GM23338 (cell line): ENCODE measurements around the gene RABGAP1L. TPM values are rescaled to one million over a fixed set of nuclear protein-coding genes. Genes with fewer than 3 reads are reported as not detected.

ENCODE experiments used
- ATAC-seq: fragments of 200-7000 bp; cut with Tn5 transposase; 3 replicates; pipeline ENCODE4 v1.9.1; 2020
- DNase-seq: peaks from one replicate; pipeline ENCODE4 v3.0.0-alpha.2; 2015; ENCODE audit warnings: low spot score
- H2AFZ ChIP-seq: fragments of 200-600 bp; sonication (generic); 2 replicates; pipeline ENCODE4 v1.8.0; 2016; ENCODE audit warnings: antibody characterized with exemption, mild to moderate bottlenecking, moderate library complexity
- H3F3A ChIP-seq: fragments of 200-600 bp; sonication (generic); replicated peaks from 2 replicates; pipeline ENCODE4 v1.8.0; 2017; ENCODE audit warnings: antibody characterized with exemption, mixed run types, low read depth
- H3K27ac ChIP-seq: fragments of 200-600 bp; sonication (generic); 2 replicates; pipeline ENCODE4 v1.6.1; 2016; ENCODE audit warnings: low read depth
- H3K27me3 ChIP-seq: fragments of 200-600 bp; sonication (generic); 2 replicates; pipeline ENCODE4 v1.8.0; 2016; ENCODE audit warnings: mild to moderate bottlenecking, mixed run types, moderate library complexity; ENCODE audit not compliant: insufficient read depth
- H3K36me3 ChIP-seq: fragments of 200-600 bp; sonication (generic); 2 replicates; pipeline ENCODE4 v1.8.0; 2016; ENCODE audit warnings: mild to moderate bottlenecking; ENCODE audit not compliant: insufficient read depth
- H3K4me1 ChIP-seq: fragments of 200-600 bp; sonication (generic); 2 replicates; pipeline ENCODE4 v1.8.0; 2016; ENCODE audit warnings: mild to moderate bottlenecking, moderate library complexity; ENCODE audit not compliant: insufficient read depth
- H3K4me2 ChIP-seq: fragments of 200-600 bp; sonication (generic); 2 replicates; pipeline ENCODE4 v1.7.1; 2017; ENCODE audit warnings: mixed run types
- H3K4me3 ChIP-seq: fragments of 200-600 bp; sonication (generic); 2 replicates; pipeline ENCODE4 v1.6.1; 2016; ENCODE audit warnings: mixed run types
- H3K79me2 ChIP-seq: fragments of 200-600 bp; sonication (generic); replicated peaks from 2 replicates; pipeline ENCODE4 v1.8.0; 2017; ENCODE audit warnings: mild to moderate bottlenecking; ENCODE audit not compliant: insufficient read depth
- H3K9me2 ChIP-seq: fragments of 200-600 bp; sonication (generic); 2 replicates; pipeline ENCODE4 v1.8.0; 2017; ENCODE audit not compliant: insufficient read depth
- H4K20me1 ChIP-seq: fragments of 200-600 bp; sonication (generic); replicated peaks from 2 replicates; pipeline ENCODE4 v1.8.0; 2017; ENCODE audit warnings: mild to moderate bottlenecking; ENCODE audit not compliant: insufficient read depth
- H3K27ac Mint-ChIP-seq: 2 replicates; pipeline ENCODE4 v1.8.0; 2020; ENCODE audit warnings: inconsistent platforms, mild to moderate bottlenecking, moderate library complexity, mixed read lengths
- H3K27me3 Mint-ChIP-seq: 3 replicates; pipeline ENCODE4 v1.8.0; 2022; ENCODE audit warnings: low read depth, mild to moderate bottlenecking, moderate library complexity, mixed read lengths, inconsistent platforms; ENCODE audit not compliant: insufficient read depth, poor library complexity
- H3K36me3 Mint-ChIP-seq: 3 replicates; pipeline ENCODE4 v1.8.0; 2021; ENCODE audit warnings: low read depth, mild to moderate bottlenecking, inconsistent platforms, moderate library complexity, mixed read lengths
- H3K4me1 Mint-ChIP-seq: 3 replicates; pipeline ENCODE4 v1.8.0; 2020; ENCODE audit warnings: mild to moderate bottlenecking, inconsistent platforms, mixed read lengths
- H3K4me3 Mint-ChIP-seq: 3 replicates; pipeline ENCODE4 v1.8.0; 2021; ENCODE audit warnings: moderate library complexity, mild to moderate bottlenecking, inconsistent platforms, mixed read lengths
- H3K9me3 Mint-ChIP-seq: 3 replicates; pipeline ENCODE4 v1.8.0; 2020; ENCODE audit warnings: moderate library complexity, mild to moderate bottlenecking, inconsistent platforms, mixed read lengths
- CREB1 ChIP-seq: fragments of 250-450 bp; sonication (Bioruptor Pico); IDR thresholded peaks from 2 replicates; pipeline ENCODE4 v1.5.0; 2020; ENCODE audit warnings: low read depth, mild to moderate bottlenecking, moderate library complexity
- EZH2 ChIP-seq: fragments of 200-600 bp; sonication (generic); IDR thresholded peaks from one replicate; pipeline ENCODE4 v1.8.0; 2017; ENCODE audit warnings: antibody characterized with exemption, mild to moderate bottlenecking, low read depth; ENCODE audit not compliant: unreplicated experiment
- JUNB ChIP-seq: IDR thresholded peaks from one replicate; pipeline ENCODE4 v1.6.1; 2016; ENCODE audit warnings: antibody characterized with exemption; ENCODE audit not compliant: unreplicated experiment
- ZNF114 ChIP-seq: fragments of 250-450 bp; sonication (Bioruptor Pico); IDR thresholded peaks from 2 replicates; pipeline ENCODE4 v1.5.0; 2020; ENCODE audit warnings: mild to moderate bottlenecking, moderate library complexity
- ZNF331 ChIP-seq: fragments of 250-450 bp; sonication (Bioruptor Pico); IDR thresholded peaks from 2 replicates; pipeline ENCODE4 v1.5.0; 2020; ENCODE audit warnings: low read depth, mild to moderate bottlenecking, moderate library complexity
- ZNF462 ChIP-seq: fragments of 250-450 bp; sonication (Bioruptor Pico); IDR thresholded peaks from 2 replicates; pipeline ENCODE4 v1.5.0; 2020; ENCODE audit warnings: mild to moderate bottlenecking, moderate library complexity
- polyA plus RNA-seq: library from polyadenylated mRNA; unstranded; fragments of >200 nt; fragmentation: Nextera tagmentation; extraction: Ambion mirVana; gene quantifications from 2 replicates; pipeline ENCODE4 v1.2.1, GENCODE V29; 2016
- total RNA-seq: library from RNA; depleted of rRNA; stranded (reverse); fragments of >200 nt; shearing (Covaris generic); gene quantifications from 2 replicates; pipeline ENCODE4 v1.2.3, GENCODE V29; 2014
- TF ChIP-seq, protein P1 (sequence below): IDR thresholded peaks from one replicate; pipeline ENCODE4 v1.6.1; 2018; ENCODE audit warnings: antibody characterized with exemption; ENCODE audit not compliant: unreplicated experiment

Gene RABGAP1L
- total and polyA plus RNA-seq, 2 experiments from 2014 or later = 83.2 to 136 TPM

DNA sequence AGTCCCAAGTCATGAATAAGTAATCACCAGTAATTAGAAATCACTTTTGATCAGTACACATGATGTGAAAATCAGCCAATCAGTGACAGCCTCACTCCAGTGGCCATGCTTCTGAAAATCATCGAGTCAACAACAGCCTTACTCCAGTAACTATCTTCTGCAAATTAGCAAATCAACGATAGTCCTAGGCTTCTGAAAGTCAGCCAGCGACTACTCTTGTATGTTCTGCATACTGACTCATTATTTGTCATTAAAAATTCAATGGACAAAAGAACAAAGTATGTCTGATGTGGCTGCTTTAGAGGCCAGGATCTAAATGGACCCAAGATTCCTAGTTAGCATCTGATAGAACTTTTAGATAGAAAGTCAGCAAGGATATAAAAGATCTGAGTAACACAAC lies 391.0 kb downstream of the RABGAP1L start:
- ATAC-seq = no peak

More for the DNA sequence above, 391.0 kb downstream of the RABGAP1L start:
- peaks cover 15% of the 10 kb centered on the region for H3K9me3 Mint-ChIP-seq
- no peak overlapping the region for H3K4me3 Mint-ChIP-seq
- no peaks in the 10 kb centered on the region for H3K4me1 ChIP-seq
- no peak overlapping the region for H3K4me3 ChIP-seq
- no peak overlapping the region for H2AFZ ChIP-seq
- H4K20me1 ChIP-seq = no peaks in the 10 kb centered on the region
- H3F3A ChIP-seq = no peaks in the 10 kb centered on the region
- no peaks in the 10 kb centered on the region for H3K9me2 ChIP-seq
- peaks cover under 1% of the 10 kb centered on the region for H3K27me3 Mint-ChIP-seq
- 0 out of 2 replicates have a peak, but pooled peaks cover 4% of the 10 kb centered on the region for H3K36me3 ChIP-seq
- no peaks in the 10 kb centered on the region for H3K27me3 ChIP-seq
- no peak overlapping the region for H3K4me2 ChIP-seq
- no peak for DNase-seq
- H3K4me1 Mint-ChIP-seq = no peaks in the 10 kb centered on the region
- peaks cover 8% of the 10 kb centered on the region; the same call in 2 of the 3 replicates for H3K36me3 Mint-ChIP-seq
- no peak overlapping the region for H3K27ac ChIP-seq
- no peak overlapping the region for H3K27ac Mint-ChIP-seq
- H3K79me2 ChIP-seq = no peaks in the 10 kb centered on the region
- TF ChIP-seq, protein P1, sequence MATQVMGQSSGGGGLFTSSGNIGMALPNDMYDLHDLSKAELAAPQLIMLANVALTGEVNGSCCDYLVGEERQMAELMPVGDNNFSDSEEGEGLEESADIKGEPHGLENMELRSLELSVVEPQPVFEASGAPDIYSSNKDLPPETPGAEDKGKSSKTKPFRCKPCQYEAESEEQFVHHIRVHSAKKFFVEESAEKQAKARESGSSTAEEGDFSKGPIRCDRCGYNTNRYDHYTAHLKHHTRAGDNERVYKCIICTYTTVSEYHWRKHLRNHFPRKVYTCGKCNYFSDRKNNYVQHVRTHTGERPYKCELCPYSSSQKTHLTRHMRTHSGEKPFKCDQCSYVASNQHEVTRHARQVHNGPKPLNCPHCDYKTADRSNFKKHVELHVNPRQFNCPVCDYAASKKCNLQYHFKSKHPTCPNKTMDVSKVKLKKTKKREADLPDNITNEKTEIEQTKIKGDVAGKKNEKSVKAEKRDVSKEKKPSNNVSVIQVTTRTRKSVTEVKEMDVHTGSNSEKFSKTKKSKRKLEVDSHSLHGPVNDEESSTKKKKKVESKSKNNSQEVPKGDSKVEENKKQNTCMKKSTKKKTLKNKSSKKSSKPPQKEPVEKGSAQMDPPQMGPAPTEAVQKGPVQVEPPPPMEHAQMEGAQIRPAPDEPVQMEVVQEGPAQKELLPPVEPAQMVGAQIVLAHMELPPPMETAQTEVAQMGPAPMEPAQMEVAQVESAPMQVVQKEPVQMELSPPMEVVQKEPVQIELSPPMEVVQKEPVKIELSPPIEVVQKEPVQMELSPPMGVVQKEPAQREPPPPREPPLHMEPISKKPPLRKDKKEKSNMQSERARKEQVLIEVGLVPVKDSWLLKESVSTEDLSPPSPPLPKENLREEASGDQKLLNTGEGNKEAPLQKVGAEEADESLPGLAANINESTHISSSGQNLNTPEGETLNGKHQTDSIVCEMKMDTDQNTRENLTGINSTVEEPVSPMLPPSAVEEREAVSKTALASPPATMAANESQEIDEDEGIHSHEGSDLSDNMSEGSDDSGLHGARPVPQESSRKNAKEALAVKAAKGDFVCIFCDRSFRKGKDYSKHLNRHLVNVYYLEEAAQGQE = no peak
- TF ChIP-seq ZNF462 (no peak), CREB1 (CRISPR knock-in tag) (no peak), JUNB (no peak), EZH2 (no peak), ZNF114 (CRISPR knock-in tag) (no peak), ZNF331 (CRISPR knock-in tag) (no peak)
